ENCODE results near the gene SIGLEC5.

Gene SIGLEC5

GRCh38 chr19:51628153-51628939, 1.9 kb downstream of the SIGLEC5 start:
- DNase-seq, result peak in 1 of 4 experiments; percentile 2

- peak in 1 of 4 experiments; percentile 0 for DNase-seq
Measured at GRCh38 chr19:51627491-51628138, 2.6 kb downstream of the SIGLEC5 start.

DNA sequence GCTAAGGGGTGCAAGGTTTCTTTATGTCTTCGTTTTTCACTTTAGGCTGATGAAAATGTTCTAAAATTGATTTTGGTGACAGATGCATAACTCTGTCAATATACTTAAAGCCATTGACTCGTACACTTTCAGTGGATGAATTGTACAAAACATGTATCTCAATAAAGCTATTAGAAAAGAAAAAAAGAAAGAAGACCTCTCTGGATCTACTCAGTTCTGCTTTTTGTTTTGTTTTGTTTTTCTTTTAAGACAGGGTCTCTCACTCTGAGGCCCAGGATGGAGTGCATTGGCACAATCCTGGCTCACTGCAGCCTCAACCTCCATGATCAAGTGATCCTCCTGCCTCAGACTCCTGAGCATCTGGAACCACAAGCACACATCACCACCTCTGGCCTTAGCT, 3.5 kb downstream of the SIGLEC5 start:
- DNase-seq, result peak in 1 of 4 experiments; percentile 0

DNA sequence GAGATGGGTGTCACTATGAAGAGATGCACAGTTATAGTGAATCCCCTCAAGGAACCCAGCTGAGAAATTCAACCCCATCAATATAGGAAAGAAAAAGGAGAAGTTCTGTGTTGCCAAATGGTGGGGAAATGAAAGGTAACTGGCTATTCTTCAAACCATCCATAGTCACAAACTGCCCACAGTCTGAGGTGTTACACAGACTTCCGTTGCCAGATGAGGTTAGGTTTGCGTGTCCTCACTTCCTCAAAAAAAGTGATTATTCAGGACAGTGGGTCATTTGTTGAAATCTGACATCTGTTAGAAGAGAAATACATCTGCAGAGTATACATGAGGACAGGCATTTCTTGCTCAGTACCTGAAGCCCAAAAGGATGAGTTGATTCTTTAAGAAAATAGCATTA, 9.0 kb downstream of the SIGLEC5 start:
- peak; percentile 53 to 81 (median 65) for DNase-seq

DNA sequence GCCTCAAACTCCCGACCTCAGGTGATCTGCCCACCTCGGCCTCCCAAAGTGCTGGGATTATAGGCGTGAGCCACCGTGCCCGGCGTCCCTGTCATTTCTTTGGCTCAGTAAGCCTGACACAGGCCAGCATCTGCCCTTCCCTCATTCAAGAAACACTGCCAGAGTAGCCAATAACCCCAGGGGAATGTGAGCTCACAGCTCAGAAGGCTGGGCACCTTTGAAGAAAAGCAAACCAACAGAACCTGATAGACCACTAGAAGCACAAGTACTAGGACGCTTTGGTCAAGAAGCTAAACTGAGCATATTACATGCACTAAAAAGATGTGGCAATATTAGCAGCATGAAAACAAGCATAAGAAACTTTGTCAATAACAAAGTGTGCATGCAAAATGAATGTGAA, 14.2 kb downstream of the SIGLEC5 start:
- DNase-seq, result no peak

- peak in 1 of 4 experiments; percentile 0 for DNase-seq
Measured at GRCh38 chr19:51614789-51615188, 15.4 kb downstream of the SIGLEC5 start.

- DNase-seq, result no peak
Measured at GRCh38 chr19:51610576-51610975, 19.6 kb downstream of the SIGLEC5 start.

DNA sequence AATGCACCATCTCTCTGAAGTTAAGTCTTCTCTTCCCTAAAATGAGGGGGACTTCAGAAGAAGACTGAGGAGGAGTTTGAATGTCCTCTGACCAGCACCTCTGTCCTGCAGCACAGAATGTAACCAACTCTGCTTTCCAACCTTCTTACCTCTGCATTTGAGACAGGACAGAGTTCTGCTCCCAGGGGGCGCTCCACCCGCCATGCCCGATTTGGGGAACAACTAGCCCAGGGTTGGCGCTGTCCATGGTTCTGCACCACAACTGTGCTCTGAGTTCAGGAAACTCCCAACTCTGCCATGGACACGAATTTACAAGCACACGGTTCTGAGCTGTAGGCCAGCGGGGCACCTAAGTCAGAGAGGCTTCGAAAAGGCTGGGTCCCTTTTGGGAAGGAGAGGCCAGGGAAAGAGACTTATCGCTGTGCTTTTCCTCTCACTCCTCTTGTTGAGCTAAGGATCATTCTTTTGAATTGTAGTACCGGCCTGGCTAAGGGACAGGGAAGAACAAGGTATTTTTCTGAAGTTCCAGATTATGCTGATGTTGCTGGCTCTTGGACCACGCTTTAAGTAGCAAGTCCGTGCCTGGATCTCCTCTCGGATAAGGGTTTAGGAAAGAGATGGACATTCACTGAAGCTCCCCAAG, 22.2 kb downstream of the SIGLEC5 start:
- DNase-seq, result peak; percentile 94 to 98 (median 96)

DNA sequence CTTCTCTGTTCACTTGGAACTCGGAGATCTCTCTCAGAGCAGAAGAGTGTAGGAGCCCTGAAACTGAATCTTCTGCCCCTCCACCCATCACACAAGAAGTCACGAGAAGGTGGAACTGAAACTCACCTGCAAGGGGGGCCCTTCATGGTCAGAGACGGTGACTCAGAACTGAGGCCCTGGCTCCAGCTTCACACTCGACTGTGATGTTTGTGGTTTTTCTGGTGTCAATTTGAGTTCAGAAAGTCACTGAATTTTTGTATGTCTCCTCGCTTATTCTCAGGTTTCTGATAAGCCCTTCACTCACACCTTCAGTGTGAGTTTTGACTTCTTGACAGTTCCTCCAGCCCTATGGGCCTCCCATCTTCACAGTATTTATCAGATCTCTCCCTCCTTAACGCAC, 23.1 kb downstream of the SIGLEC5 start:
- DNase-seq, result no peak

- DNase-seq, result no peak
Measured at GRCh38 chr19:51602189-51602854, 27.9 kb downstream of the SIGLEC5 start.

DNA sequence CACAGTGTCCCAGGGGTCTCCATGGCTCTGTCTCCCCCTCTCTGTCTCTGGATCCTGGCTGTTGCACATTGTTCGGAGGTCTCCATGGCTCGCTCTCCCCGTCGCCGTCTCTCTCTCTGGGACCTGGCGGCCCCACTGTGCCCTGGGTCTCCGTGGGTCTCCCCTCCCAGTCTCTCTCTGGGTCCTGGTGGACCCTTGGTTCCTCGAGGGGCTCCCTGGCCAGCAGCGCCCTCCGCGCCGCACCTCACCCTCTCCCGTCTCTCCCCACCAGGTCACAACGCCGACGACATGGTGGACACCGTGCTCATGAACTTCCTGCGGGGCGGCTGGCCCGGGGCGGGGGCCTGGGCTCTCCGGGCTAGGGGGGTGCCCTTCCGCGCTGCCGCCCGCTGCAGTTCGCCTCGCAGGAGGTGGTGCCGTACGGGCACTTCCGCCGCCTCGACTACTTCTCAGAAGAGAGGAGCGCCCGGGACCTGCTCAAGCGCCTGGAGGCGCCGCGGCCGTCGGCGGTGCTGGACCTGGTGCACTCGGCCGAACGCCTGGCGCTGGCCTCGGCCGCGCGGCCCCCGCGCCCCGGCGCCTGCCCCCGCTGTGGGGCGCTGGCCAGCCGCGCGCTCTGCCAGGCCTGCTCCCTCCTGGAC, 29.1 kb downstream of the SIGLEC5 start:
- peak in 3 of 4 experiments; percentile 25 to 55 (median 54) for DNase-seq

DNA sequence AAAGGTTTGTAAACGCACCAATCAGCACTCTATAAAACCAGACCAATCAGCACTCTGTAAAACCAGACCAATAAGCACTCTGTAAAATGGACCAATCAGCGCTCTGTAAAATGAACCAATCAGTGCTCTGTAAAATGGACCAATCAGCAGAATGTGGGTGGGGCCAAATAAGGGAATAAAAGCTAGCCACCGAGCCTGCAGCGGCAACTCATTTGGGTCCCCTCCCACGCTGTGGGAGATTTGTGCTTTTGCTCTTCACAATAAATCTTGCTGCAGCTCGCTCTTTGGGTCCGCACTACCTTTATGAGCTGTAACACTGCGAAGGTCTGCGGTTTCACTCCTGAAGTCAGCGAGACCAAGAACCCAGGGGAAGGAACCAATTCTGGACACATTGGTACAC, 31.1 kb downstream of the SIGLEC5 start:
- DNase-seq, result no peak

- DNase-seq, result no peak
Measured at GRCh38 chr19:51598159-51598915, 31.9 kb downstream of the SIGLEC5 start.

GRCh38 chr19:51595190-51596175, 34.7 kb downstream of the SIGLEC5 start:
- DNase-seq, result peak in 3 of 4 experiments; percentile 20 to 37 (median 29)

- peak in 1 of 4 experiments; percentile 7 for DNase-seq
Measured at GRCh38 chr19:51594774-51595109, 35.5 kb downstream of the SIGLEC5 start.

GRCh38 chr19:51593969-51594773, 36.0 kb downstream of the SIGLEC5 start:
- peak; percentile 98 to 99 (median 99) for DNase-seq

GRCh38 chr19:51593138-51593890, 36.9 kb downstream of the SIGLEC5 start:
- no peak for DNase-seq

GRCh38 chr19:51592521-51592920, 37.7 kb downstream of the SIGLEC5 start:
- no peak for DNase-seq

DNA sequence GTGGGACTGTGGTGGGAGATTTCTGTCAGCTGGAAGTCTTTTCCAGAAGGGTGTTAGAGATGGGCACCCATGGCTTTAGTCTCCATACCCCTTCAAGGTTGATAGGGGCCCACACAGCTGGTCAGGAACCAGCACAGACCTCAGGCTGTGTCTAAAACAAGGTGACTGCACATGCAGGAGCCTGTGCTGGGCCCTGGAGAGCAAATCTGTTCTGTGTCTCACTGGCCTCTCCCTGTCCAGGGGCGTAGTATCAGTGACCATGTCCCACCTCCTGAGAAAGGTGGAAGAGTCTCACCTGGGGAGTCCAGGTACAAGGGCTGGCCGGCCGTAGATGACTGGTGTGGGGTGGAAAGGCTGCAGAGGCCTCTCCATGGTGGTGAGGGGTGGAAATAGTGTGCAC, 39.8 kb downstream of the SIGLEC5 start:
- no peak for DNase-seq
